SK-N-SH treated with all-trans-retinoic acid at 6 μM for 48 hours (cell line): ENCODE results near the gene CBX8.

Experiments used
- OSR1 ChIP-seq: fragments of 250-450 bp; sonication (Bioruptor Pico); IDR thresholded peaks from 2 replicates; pipeline ENCODE4 v1.8.0; 2022; ENCODE audit warnings: moderate library complexity, mild to moderate bottlenecking, inconsistent platforms
- PATZ1 ChIP-seq: fragments of 250-450 bp; sonication (Bioruptor Pico); IDR thresholded peaks from 2 replicates; pipeline ENCODE4 v1.8.0; 2020; ENCODE audit warnings: mild to moderate bottlenecking, moderate library complexity, borderline replicate concordance

- no peak for TF ChIP-seq PATZ1 (CRISPR knock-in tag)
- TF ChIP-seq OSR1 (CRISPR knock-in tag), result no peak
Measured at GRCh38 chr17:79836510-79836971, 39.7 kb upstream of the CBX8 start.
